Astrocyte of the spinal cord (primary cell): Measurements from ENCODE around the gene ITGA6.
A peak's percentile ranks its signal among the peaks of the same experiment; 100 is the strongest.

ENCODE experiments used
- DNase-seq: peaks from one replicate; pipeline ENCODE4 v3.0.0; 2011; ENCODE audit warnings: low read depth, low spot score
- H3K4me3 ChIP-seq: 2 replicates; pipeline ENCODE4 v1.5.1; 2011; ENCODE audit warnings: low read depth, mild to moderate bottlenecking, low read length, moderate library complexity
- CTCF ChIP-seq: IDR thresholded peaks from 2 replicates; pipeline ENCODE4 v1.5.1; 2012; ENCODE audit warnings: low read depth, mild to moderate bottlenecking, low read length, inconsistent platforms
- in situ Hi-C: cut with HindIII; loops from 2 replicates; pipeline ENCODE4 v1.10.0; 2017; ENCODE audit warnings: low sequenced_read_pairs

The ITGA6 gene

GRCh38 chr2:172426635-172427255 is 641 bp upstream of the ITGA6 start:
- DNase-seq: no peak
- peak overlapping the region; percentile 67 for H3K4me3 ChIP-seq
- in situ Hi-C loops: no loop called here
- no peak for TF ChIP-seq CTCF

GRCh38 chr2:172427990-172428831 is 825 bp downstream of the ITGA6 start:
- in situ Hi-C loops: no loop called here

GRCh38 chr2:172428832-172429210 is 1.4 kb downstream of the ITGA6 start:
- no peak for DNase-seq
- peak overlapping the region; percentile 67 for H3K4me3 ChIP-seq
- in situ Hi-C loops: no loop called here
- TF ChIP-seq CTCF: no peak

More at GRCh38 chr2:172427990-172428831, 825 bp downstream of the ITGA6 start:
- DNase-seq: peak; percentile 37
- peak overlapping the region; percentile 67 for H3K4me3 ChIP-seq
- peak; percentile 24 for TF ChIP-seq CTCF

- H3K4me3 ChIP-seq: peak overlapping the region; percentile 67
- in situ Hi-C loops: no loop called here
- peak; percentile 24 for TF ChIP-seq CTCF
- peak; percentile 42 for DNase-seq
These were observed 2.0 kb downstream of the ITGA6 start for GRCh38 chr2:172429301-172429968.

- TF ChIP-seq CTCF: no peak
- in situ Hi-C loops: no loop called here
These were observed 2.6 kb downstream of the ITGA6 start for GRCh38 chr2:172430027-172430426.

GRCh38 chr2:172430678-172431077 is 3.3 kb downstream of the ITGA6 start:
- no peak for TF ChIP-seq CTCF
- in situ Hi-C loops: no loop called here
- DNase-seq: no peak
- no peak overlapping the region for H3K4me3 ChIP-seq

More at GRCh38 chr2:172430027-172430426, 2.6 kb downstream of the ITGA6 start:
- DNase-seq: no peak
- H3K4me3 ChIP-seq: no peak overlapping the region
